ENCODE measurements around the gene KCNH3.

KCNH3 gene

DNA sequence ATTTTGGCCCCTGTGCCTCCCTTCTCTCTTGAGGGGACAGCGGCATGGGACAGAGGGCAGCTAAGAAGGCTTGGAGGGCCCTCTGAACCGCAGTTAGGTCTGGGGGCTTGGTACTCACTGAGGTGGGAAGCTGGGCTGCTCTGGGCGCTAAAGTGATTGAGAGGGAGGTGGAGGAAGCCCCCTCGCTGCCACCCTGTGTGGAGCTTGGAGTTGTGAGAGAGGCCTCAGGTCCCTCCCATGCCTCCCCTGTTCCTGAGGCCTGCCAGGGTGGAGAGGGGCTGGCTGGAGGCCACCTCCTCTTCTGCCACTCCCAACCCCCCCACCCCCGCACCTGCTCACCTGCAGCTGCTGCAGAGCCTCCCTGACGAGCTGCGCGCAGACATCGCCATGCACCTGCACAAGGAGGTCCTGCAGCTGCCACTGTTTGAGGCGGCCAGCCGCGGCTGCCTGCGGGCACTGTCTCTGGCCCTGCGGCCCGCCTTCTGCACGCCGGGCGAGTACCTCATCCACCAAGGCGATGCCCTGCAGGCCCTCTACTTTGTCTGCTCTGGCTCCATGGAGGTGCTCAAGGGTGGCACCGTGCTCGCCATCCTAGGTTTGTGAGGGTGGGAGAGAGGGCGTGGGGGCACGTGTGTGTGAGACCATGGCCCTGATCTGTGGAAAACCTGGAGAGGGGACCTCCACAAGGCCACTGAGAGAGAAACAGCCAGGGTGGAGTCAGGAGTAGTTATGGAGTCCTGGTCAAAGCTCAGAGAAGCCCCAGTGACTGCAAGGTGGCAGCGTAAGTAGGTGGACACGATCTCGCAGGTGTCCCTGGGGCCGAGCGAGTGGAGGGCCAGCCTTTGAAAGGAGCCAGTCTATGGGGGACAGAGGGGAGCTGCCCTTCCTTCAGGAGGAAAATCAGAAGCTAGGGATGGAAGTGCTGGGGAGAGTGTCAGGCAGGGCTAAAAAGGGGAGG is 11.2 kb downstream of the KCNH3 start:
- H3K4me3 ChIP-seq (ENCODE audit: low read depth, low read length), result no peak overlapping the region
- no peaks in the 10 kb centered on the region for H3K36me3 ChIP-seq (replicated peaks)
- H3K27me3 ChIP-seq (replicated peaks), result no peaks in the 10 kb centered on the region
- H3K27ac ChIP-seq, result no peak overlapping the region
- no peak for DNase-seq
- in situ Hi-C loops (cut with HindIII; ENCODE audit: low pct_ligation_motif_present, low sequenced_read_pairs), result no loop called here
- TF ChIP-seq, protein P1, sequence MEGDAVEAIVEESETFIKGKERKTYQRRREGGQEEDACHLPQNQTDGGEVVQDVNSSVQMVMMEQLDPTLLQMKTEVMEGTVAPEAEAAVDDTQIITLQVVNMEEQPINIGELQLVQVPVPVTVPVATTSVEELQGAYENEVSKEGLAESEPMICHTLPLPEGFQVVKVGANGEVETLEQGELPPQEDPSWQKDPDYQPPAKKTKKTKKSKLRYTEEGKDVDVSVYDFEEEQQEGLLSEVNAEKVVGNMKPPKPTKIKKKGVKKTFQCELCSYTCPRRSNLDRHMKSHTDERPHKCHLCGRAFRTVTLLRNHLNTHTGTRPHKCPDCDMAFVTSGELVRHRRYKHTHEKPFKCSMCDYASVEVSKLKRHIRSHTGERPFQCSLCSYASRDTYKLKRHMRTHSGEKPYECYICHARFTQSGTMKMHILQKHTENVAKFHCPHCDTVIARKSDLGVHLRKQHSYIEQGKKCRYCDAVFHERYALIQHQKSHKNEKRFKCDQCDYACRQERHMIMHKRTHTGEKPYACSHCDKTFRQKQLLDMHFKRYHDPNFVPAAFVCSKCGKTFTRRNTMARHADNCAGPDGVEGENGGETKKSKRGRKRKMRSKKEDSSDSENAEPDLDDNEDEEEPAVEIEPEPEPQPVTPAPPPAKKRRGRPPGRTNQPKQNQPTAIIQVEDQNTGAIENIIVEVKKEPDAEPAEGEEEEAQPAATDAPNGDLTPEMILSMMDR (IDR thresholded peaks at IDR 0.05; ENCODE audit: low read depth, low read length, missing control alignments), result no peak

- no peak overlapping the region for H3K4me3 ChIP-seq (ENCODE audit: low read depth, low read length)
- TF ChIP-seq, protein P1 (IDR thresholded peaks at IDR 0.05; ENCODE audit: low read depth, low read length, missing control alignments), result no peak
- in situ Hi-C loops (cut with HindIII; ENCODE audit: low pct_ligation_motif_present, low sequenced_read_pairs), result no loop called here
- peaks cover under 1% of the 10 kb centered on the region for H3K36me3 ChIP-seq (replicated peaks)
- no peak overlapping the region for H3K27ac ChIP-seq
- no peaks in the 10 kb centered on the region for H3K27me3 ChIP-seq (replicated peaks)
- DNase-seq, result no peak
Observed at GRCh38 chr12:49550693-49551252, 11.9 kb downstream of the KCNH3 start.

DNA sequence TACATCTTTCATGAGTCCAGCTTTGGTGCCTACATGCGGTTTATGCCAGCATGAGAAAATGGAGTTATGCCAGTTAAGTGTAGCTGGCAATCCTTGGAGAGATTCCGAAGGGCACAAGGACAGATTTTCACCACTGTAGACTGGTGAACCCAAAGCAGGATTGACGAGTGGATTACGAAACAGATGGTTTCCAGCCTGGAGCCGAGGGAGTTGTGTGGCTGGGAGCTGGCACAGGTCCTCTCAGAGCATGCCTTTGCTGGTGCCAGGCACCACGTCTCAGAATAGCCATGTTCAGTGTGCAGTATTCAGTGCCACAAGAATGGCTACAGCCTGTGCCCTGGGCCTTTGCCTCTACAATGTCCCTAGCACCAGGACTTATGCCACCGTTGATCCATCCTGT is 13.2 kb downstream of the KCNH3 start:
- DNase-seq, result no peak

GRCh38 chr12:49552425-49552824 is 13.6 kb downstream of the KCNH3 start:
- H3K36me3 ChIP-seq (replicated peaks), result peaks cover 16% of the 10 kb centered on the region
- no peaks in the 10 kb centered on the region for H3K27me3 ChIP-seq (replicated peaks)
- no peak for DNase-seq
- no peak overlapping the region for H3K27ac ChIP-seq
- TF ChIP-seq, protein P1 (IDR thresholded peaks at IDR 0.05; ENCODE audit: low read depth, low read length, missing control alignments), result no peak
- in situ Hi-C loops (cut with HindIII; ENCODE audit: low pct_ligation_motif_present, low sequenced_read_pairs), result no loop called here
- H3K4me3 ChIP-seq (ENCODE audit: low read depth, low read length), result no peak overlapping the region

More for the DNA sequence above, 13.2 kb downstream of the KCNH3 start:
- Histone ChIP-seq H3K27ac (no peak overlapping the region), H3K27me3 (replicated peaks) (no peaks in the 10 kb centered on the region), H3K4me3 (ENCODE audit: low read depth, low read length) (no peak overlapping the region), H3K36me3 (replicated peaks) (peaks cover 12% of the 10 kb centered on the region)
- in situ Hi-C loops (cut with HindIII; ENCODE audit: low pct_ligation_motif_present, low sequenced_read_pairs), result no loop called here
- TF ChIP-seq, protein P1 (IDR thresholded peaks at IDR 0.05; ENCODE audit: low read depth, low read length, missing control alignments), result no peak

GRCh38 chr12:49552899-49553298 is 14.1 kb downstream of the KCNH3 start:
- H3K27me3 ChIP-seq (replicated peaks), result no peaks in the 10 kb centered on the region
- in situ Hi-C loops (cut with HindIII; ENCODE audit: low pct_ligation_motif_present, low sequenced_read_pairs), result no loop called here
- TF ChIP-seq, protein P1 (IDR thresholded peaks at IDR 0.05; ENCODE audit: low read depth, low read length, missing control alignments), result no peak

More at GRCh38 chr12:49552899-49553298, 14.1 kb downstream of the KCNH3 start:
- Histone ChIP-seq H3K4me3 (ENCODE audit: low read depth, low read length) (no peak overlapping the region), H3K27ac (no peak overlapping the region), H3K36me3 (replicated peaks) (peaks cover 17% of the 10 kb centered on the region)
- no peak for DNase-seq

Measured in brain microvascular endothelial cell (primary cell).